Right atrium auricular region (tissue), 2 donors: ENCODE measurements around the gene ENTPD8. TPM values are rescaled to one million over a fixed set of nuclear protein-coding genes. Genes with fewer than 3 reads are reported as not detected.

Experiments
- DNase-seq: peaks from one replicate; pipeline ENCODE4 v3.0.0-alpha.2; 2019; ENCODE audit warnings: low spot score
- H3K27ac ChIP-seq, 2 donors: fragments of 200-600 bp; sonication (generic); 1 replicate in 1 of 2; 2 replicates in 1 of 2; pipeline ENCODE4 v1.5.1; 2016 to 2019
- H3K27me3 ChIP-seq, 2 donors: fragments of 200-600 bp; sonication (generic); one replicate each; pipeline versions ENCODE4 v1.5.1 to v1.6.0; 2017 to 2019
- H3K36me3 ChIP-seq: fragments of 200-600 bp; sonication (generic); one replicate; pipeline ENCODE4 v1.5.1; 2016
- H3K4me1 ChIP-seq, 2 donors: fragments of 200-600 bp; sonication (generic); one replicate each; pipeline versions ENCODE4 v1.5.1 to v1.6.0; 2017 to 2019
- H3K4me3 ChIP-seq, 2 donors: fragments of 200-600 bp; sonication (generic); 1 replicate in 1 of 2; 2 replicates in 1 of 2; pipeline ENCODE4 v1.5.1; 2017 to 2019; ENCODE audit warnings: mild to moderate bottlenecking in 1 of 2, moderate library complexity in 1 of 2
- H3K9me3 ChIP-seq, 2 donors: fragments of 200-600 bp; sonication (generic); one replicate each; pipeline ENCODE4 v1.5.1; 2019
- total RNA-seq, 2 donors: library from RNA; depleted of rRNA; stranded (reverse); fragments of >200 nt; gene quantifications; one replicate each; pipeline ENCODE4 v1.1.0, GENCODE V29; 2016
- TF ChIP-seq, protein P1 (sequence below), 2 donors: fragments of 200-600 bp; sonication (generic); IDR thresholded peaks; one replicate each; pipeline ENCODE4 v1.5.1; 2019; ENCODE audit warnings: antibody characterized with exemption in 2 of 2

Gene ENTPD8
- total RNA-seq, 2 donors from 2014 or later: not detected

DNA sequence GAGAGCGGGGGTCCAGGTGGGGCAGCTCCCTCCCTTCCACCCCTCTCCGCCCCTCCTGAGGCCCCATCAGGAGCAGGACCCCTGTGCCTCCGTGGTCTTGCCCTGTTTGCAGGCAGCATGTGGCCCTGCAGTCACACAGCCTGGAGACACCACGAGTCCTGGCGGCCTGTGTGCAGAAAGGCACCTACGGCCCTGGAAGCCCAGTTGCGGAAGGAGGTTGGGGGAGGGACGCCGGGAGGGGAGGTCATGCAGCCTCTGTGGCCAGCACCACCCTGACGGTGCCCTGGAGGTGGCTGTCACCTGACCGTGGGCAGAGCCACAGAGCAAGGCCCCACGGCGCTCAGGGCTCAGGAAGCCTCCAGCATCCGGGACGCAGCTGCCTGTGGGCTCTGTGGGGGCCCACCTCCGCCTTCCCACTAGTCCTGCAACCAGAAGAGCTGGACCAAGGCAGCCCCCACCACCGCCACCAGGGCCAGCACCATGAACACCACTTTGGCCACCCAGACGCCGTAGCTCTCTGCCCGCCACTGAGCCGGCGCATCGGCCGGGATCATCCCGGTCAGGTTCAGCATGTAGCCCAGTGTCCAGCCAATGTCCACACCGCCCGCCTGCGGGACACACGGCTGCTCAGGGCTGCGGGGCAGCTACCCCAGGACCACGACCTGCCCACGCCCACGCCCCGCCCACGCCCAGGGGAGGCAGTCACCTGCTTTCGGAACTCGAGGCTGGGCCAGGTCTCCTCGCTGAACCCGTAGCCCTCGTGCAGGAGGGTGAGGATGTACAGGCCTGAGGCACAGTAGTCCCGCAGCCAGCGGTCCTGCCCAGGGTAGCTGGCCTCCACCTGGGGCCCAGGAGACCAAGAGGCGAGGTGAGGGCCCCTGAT, 6.4 kb downstream of the ENTPD8 start:
- DNase-seq: no peak
- Histone ChIP-seq H3K9me3 (no peaks in the 10 kb centered on the region), H3K27ac (no peak overlapping the region), H3K27me3 (no peaks in the 10 kb centered on the region), H3K4me3 (no peak overlapping the region), H3K4me1 (peaks cover 0 to 7% of the 10 kb centered on the region in 2 donors), H3K36me3 (no peaks in the 10 kb centered on the region)
- TF ChIP-seq, protein P1, sequence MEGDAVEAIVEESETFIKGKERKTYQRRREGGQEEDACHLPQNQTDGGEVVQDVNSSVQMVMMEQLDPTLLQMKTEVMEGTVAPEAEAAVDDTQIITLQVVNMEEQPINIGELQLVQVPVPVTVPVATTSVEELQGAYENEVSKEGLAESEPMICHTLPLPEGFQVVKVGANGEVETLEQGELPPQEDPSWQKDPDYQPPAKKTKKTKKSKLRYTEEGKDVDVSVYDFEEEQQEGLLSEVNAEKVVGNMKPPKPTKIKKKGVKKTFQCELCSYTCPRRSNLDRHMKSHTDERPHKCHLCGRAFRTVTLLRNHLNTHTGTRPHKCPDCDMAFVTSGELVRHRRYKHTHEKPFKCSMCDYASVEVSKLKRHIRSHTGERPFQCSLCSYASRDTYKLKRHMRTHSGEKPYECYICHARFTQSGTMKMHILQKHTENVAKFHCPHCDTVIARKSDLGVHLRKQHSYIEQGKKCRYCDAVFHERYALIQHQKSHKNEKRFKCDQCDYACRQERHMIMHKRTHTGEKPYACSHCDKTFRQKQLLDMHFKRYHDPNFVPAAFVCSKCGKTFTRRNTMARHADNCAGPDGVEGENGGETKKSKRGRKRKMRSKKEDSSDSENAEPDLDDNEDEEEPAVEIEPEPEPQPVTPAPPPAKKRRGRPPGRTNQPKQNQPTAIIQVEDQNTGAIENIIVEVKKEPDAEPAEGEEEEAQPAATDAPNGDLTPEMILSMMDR (IDR thresholded peaks at IDR 0.05): no peak

- no peaks in the 10 kb centered on the region for H3K27me3 ChIP-seq
- H3K4me3 ChIP-seq: no peak overlapping the region
- no peaks in the 10 kb centered on the region for H3K36me3 ChIP-seq
- no peaks in the 10 kb centered on the region for H3K9me3 ChIP-seq
- TF ChIP-seq, protein P1 (IDR thresholded peaks at IDR 0.05): no peak
- H3K27ac ChIP-seq: no peak overlapping the region
- H3K4me1 ChIP-seq: peaks cover 0 to 7% of the 10 kb centered on the region in 2 donors
- no peak for DNase-seq
Observed at GRCh38 chr9:137433916-137434431, 7.2 kb downstream of the ENTPD8 start.

DNA sequence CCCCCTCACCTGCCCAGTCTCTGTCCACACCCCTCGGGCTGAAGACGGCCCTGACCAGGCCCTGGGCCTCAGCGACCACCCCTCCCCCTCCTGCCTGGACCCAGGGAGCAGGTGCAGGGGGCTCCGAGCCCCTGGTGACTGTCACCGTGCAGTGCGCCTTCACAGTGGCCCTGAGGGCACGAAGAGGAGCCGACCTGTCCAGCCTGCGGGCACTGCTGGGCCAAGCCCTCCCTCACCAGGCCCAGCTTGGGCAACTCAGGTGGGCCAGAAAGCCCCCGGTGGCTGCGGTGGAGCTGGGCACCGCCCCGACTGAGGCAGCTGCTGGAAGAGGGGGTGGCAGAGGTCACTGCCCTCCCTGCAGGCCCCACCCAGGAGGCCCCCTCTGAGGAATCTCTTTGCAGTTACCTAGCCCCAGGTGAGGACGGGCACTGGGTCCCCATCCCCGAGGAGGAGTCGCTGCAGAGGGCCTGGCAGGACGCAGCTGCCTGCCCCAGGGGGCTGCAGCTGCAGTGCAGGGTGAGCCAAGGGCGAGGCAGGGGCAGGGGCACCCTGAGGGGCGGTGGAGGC, 7.7 kb downstream of the ENTPD8 start:
- Histone ChIP-seq H3K4me3 (no peak overlapping the region), H3K4me1 (peaks cover 0 to 7% of the 10 kb centered on the region in 2 donors), H3K36me3 (no peaks in the 10 kb centered on the region), H3K27ac (no peak overlapping the region), H3K9me3 (no peaks in the 10 kb centered on the region), H3K27me3 (no peaks in the 10 kb centered on the region)
- TF ChIP-seq, protein P1 (IDR thresholded peaks at IDR 0.05): no peak
- DNase-seq: no peak

- Histone ChIP-seq H3K4me3 (no peak overlapping the region), H3K27ac (no peak overlapping the region), H3K4me1 (peaks cover 0 to 7% of the 10 kb centered on the region in 2 donors), H3K27me3 (no peaks in the 10 kb centered on the region), H3K9me3 (no peaks in the 10 kb centered on the region), H3K36me3 (no peaks in the 10 kb centered on the region)
- TF ChIP-seq, protein P1 (IDR thresholded peaks at IDR 0.05): no peak
- DNase-seq: no peak
Observed at GRCh38 chr9:137432687-137433348, 8.3 kb downstream of the ENTPD8 start.

DNA sequence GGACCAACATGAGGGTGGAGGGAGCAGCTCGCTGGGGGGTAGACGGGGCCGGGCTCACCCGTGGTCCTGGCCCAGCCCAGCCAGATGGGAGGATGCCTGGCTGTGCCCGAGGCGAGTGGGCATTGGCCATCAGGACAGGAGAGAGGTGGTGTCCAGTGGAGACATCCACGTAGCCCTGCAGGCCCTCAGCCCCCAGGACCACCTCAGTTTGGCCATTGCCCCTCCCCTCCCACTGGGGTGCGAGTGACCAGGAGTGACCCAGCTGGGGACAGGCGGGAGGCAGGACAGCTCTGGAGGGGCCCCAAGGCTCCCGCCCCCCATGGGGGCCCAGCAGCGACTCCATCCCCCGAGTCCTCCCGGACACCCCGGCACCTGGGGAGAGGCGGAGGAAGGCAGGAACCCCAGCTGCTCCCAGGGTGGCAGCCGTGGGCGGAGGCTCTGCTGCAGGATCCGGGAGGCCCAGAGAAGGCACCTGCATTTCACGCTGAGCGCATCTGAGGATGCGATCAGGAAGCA, 9.7 kb downstream of the ENTPD8 start:
- H3K4me1 ChIP-seq: peaks cover 0 to 7% of the 10 kb centered on the region in 2 donors
- TF ChIP-seq, protein P1 (IDR thresholded peaks at IDR 0.05): no peak
- H3K27ac ChIP-seq: no peak overlapping the region
- no peaks in the 10 kb centered on the region for H3K27me3 ChIP-seq
- no peak overlapping the region for H3K4me3 ChIP-seq
- H3K9me3 ChIP-seq: no peaks in the 10 kb centered on the region
- no peaks in the 10 kb centered on the region for H3K36me3 ChIP-seq
- DNase-seq: no peak
